ENCODE measurements around the gene SLCO1A2.

SLCO1A2 gene

GRCh38 chr12:21350975-21351374 is 16.3 kb upstream of the SLCO1A2 start:
- Histone ChIP-seq H3K36me3 (no peaks in the 10 kb centered on the region), H3K27me3 (no peaks in the 10 kb centered on the region), H3K27ac (no peak overlapping the region), H3K4me3 (no peak overlapping the region), H3K4me1 (peaks cover 0 to 9% (median 0%) of the 10 kb centered on the region in 4 donors), H3K9me3 (no peaks in the 10 kb centered on the region)
- intact Hi-C loops (cut with DNase I; ENCODE audit: low total_unique reads): no loop called here
- DNase-seq: no peak
- no peak for TF ChIP-seq CTCF (IDR thresholded peaks at IDR 0.05)

- Histone ChIP-seq H3K27ac (no peak overlapping the region), H3K36me3 (no peaks in the 10 kb centered on the region), H3K9me3 (no peaks in the 10 kb centered on the region), H3K27me3 (no peaks in the 10 kb centered on the region), H3K4me3 (no peak overlapping the region), H3K4me1 (peaks cover 0 to 9% (median 0%) of the 10 kb centered on the region in 4 donors)
- DNase-seq: no peak
- intact Hi-C loops (cut with DNase I; ENCODE audit: low total_unique reads): no loop called here
- no peak for TF ChIP-seq CTCF (IDR thresholded peaks at IDR 0.05)
These were observed 12.0 kb upstream of the SLCO1A2 start for GRCh38 chr12:21346542-21347205.

- Histone ChIP-seq H3K27me3 (no peaks in the 10 kb centered on the region), H3K27ac (no peak overlapping the region), H3K4me1 (peaks cover 0 to 9% (median 0%) of the 10 kb centered on the region in 4 donors), H3K36me3 (no peaks in the 10 kb centered on the region), H3K9me3 (no peaks in the 10 kb centered on the region), H3K4me3 (no peak overlapping the region)
- intact Hi-C loops (cut with DNase I; ENCODE audit: low total_unique reads): no loop called here
- DNase-seq: no peak
- TF ChIP-seq CTCF (IDR thresholded peaks at IDR 0.05): no peak
These were observed 8.9 kb upstream of the SLCO1A2 start for GRCh38 chr12:21343636-21344035.

- H3K27me3 ChIP-seq: no peaks in the 10 kb centered on the region
- TF ChIP-seq CTCF (IDR thresholded peaks at IDR 0.05): no peak
- intact Hi-C loops (cut with DNase I; ENCODE audit: low total_unique reads): no loop called here
- no peak for DNase-seq
- no peak overlapping the region for H3K4me3 ChIP-seq
- peaks cover 0 to 3% (median 0%) of the 10 kb centered on the region in 4 donors for H3K4me1 ChIP-seq
- no peak overlapping the region for H3K27ac ChIP-seq
- H3K36me3 ChIP-seq: no peaks in the 10 kb centered on the region
- no peaks in the 10 kb centered on the region for H3K9me3 ChIP-seq
These were observed 7.1 kb upstream of the SLCO1A2 start for GRCh38 chr12:21341769-21342168.

GRCh38 chr12:21340403-21340802 is 5.7 kb upstream of the SLCO1A2 start:
- Histone ChIP-seq H3K4me3 (no peak overlapping the region), H3K36me3 (no peaks in the 10 kb centered on the region), H3K4me1 (no peaks in the 10 kb centered on the region), H3K27ac (no peak overlapping the region), H3K9me3 (no peaks in the 10 kb centered on the region), H3K27me3 (no peaks in the 10 kb centered on the region)
- no peak for TF ChIP-seq CTCF (IDR thresholded peaks at IDR 0.05)
- intact Hi-C loops (cut with DNase I; ENCODE audit: low total_unique reads): no loop called here
- no peak for DNase-seq

- no peak for DNase-seq
- Histone ChIP-seq H3K27ac (no peak overlapping the region), H3K4me3 (no peak overlapping the region), H3K27me3 (no peaks in the 10 kb centered on the region), H3K36me3 (no peaks in the 10 kb centered on the region), H3K4me1 (peaks cover 0 to 3% (median 0%) of the 10 kb centered on the region in 4 donors), H3K9me3 (no peaks in the 10 kb centered on the region)
- TF ChIP-seq CTCF (IDR thresholded peaks at IDR 0.05): no peak
- intact Hi-C loops (cut with DNase I; ENCODE audit: low total_unique reads): no loop called here
These were observed 5.2 kb upstream of the SLCO1A2 start for GRCh38 chr12:21339921-21340320.
